ENCODE data around the gene GPR142. TPM values are rescaled to one million over a fixed set of nuclear protein-coding genes. Genes with fewer than 3 reads are reported as not detected.

The GPR142 gene
- polyA plus RNA-seq, 1 donor (not counting 4 experiments of a cell fraction or from before 2014, with no cell fraction given), result not detected

GRCh38 chr17:74337834-74338500 lies 29.3 kb upstream of the GPR142 start:
- dilution Hi-C loops (cut with MboI; ENCODE audit: extremely low pct_ligation_motif_present, low sequenced_read_pairs), result no loop called here
- Histone ChIP-seq H3K36me3 (ENCODE audit: control insufficient read depth in 2 of 2, extremely low read depth in 1 of 2, insufficient read depth in 2 of 2, low read length in 2 of 2) (no peaks in the 10 kb centered on the region), H3K27ac (ENCODE audit: control insufficient read depth, insufficient read depth, low read length) (no peak overlapping the region), H3K27me3 (ENCODE audit: control insufficient read depth, extremely low read depth, insufficient read depth, low read length) (peaks cover 23% of the 10 kb centered on the region), H3K79me2 (ENCODE audit: control insufficient read depth, insufficient read depth, low read length) (no peaks in the 10 kb centered on the region), H2AFZ (ENCODE audit: control insufficient read depth, low read length) (no peak overlapping the region), H3K9me3 (ENCODE audit: control insufficient read depth, low read depth, low read length) (no peaks in the 10 kb centered on the region), H3K4me3 (ENCODE audit: control insufficient read depth in 2 of 3, extremely low read depth in 1 of 3, insufficient read depth in 2 of 3, low read depth in 1 of 3, low read length in 3 of 3) (no peak overlapping the region), H3K4me2 (ENCODE audit: control insufficient read depth, extremely low read depth, insufficient read depth, low read depth, low read length) (no peak overlapping the region), H3K4me1 (ENCODE audit: control insufficient read depth, extremely low read depth, insufficient read depth, low read length) (no peaks in the 10 kb centered on the region), H3K9ac (ENCODE audit: control insufficient read depth, extremely low read depth, insufficient read depth, low read length) (no peak overlapping the region), H3K9me1 (ENCODE audit: control insufficient read depth, extremely low read depth, insufficient read depth, low read length) (no peaks in the 10 kb centered on the region), H4K20me1 (ENCODE audit: control insufficient read depth, extremely low read depth, insufficient read depth, low read length) (no peaks in the 10 kb centered on the region)
- FAIRE-seq, result no peak
- no peak for DNase-seq (ENCODE audit: low read depth, low spot score)
- TF ChIP-seq EZH2 (IDR thresholded peaks at IDR 0.05; ENCODE audit: low read length), result no peak
- TF ChIP-seq CTCF (optimal IDR thresholded peaks at IDR 0.05 in 1 of 3, IDR thresholded peaks at IDR 0.05 in 1 of 3, conservative IDR thresholded peaks at IDR 0.05 in 1 of 3; ENCODE audit: extremely low read depth in 1 of 3, insufficient read depth in 2 of 3, low read length in 3 of 3), result no peak

- Histone ChIP-seq H3K4me1 (ENCODE audit: control insufficient read depth, extremely low read depth, insufficient read depth, low read length) (no peaks in the 10 kb centered on the region), H3K9me1 (ENCODE audit: control insufficient read depth, extremely low read depth, insufficient read depth, low read length) (no peaks in the 10 kb centered on the region), H3K9ac (ENCODE audit: control insufficient read depth, extremely low read depth, insufficient read depth, low read length) (no peak overlapping the region), H3K79me2 (ENCODE audit: control insufficient read depth, insufficient read depth, low read length) (no peaks in the 10 kb centered on the region), H3K27me3 (ENCODE audit: control insufficient read depth, extremely low read depth, insufficient read depth, low read length) (peaks cover 20% of the 10 kb centered on the region), H3K36me3 (ENCODE audit: control insufficient read depth in 2 of 2, extremely low read depth in 1 of 2, insufficient read depth in 2 of 2, low read length in 2 of 2) (no peaks in the 10 kb centered on the region), H3K4me2 (ENCODE audit: control insufficient read depth, extremely low read depth, insufficient read depth, low read depth, low read length) (no peak overlapping the region), H3K9me3 (ENCODE audit: control insufficient read depth, low read depth, low read length) (no peaks in the 10 kb centered on the region), H2AFZ (ENCODE audit: control insufficient read depth, low read length) (no peak overlapping the region), H4K20me1 (ENCODE audit: control insufficient read depth, extremely low read depth, insufficient read depth, low read length) (no peaks in the 10 kb centered on the region), H3K4me3 (ENCODE audit: control insufficient read depth in 2 of 3, extremely low read depth in 1 of 3, insufficient read depth in 2 of 3, low read depth in 1 of 3, low read length in 3 of 3) (no peak overlapping the region), H3K27ac (ENCODE audit: control insufficient read depth, insufficient read depth, low read length) (no peak overlapping the region)
- FAIRE-seq (no peak), DNase-seq (ENCODE audit: low read depth, low spot score) (no peak)
- dilution Hi-C loops (cut with MboI; ENCODE audit: extremely low pct_ligation_motif_present, low sequenced_read_pairs), result no loop called here
- TF ChIP-seq EZH2 (IDR thresholded peaks at IDR 0.05; ENCODE audit: low read length), result no peak
These were observed 27.6 kb upstream of the GPR142 start for GRCh38 chr17:74339537-74340195.

Measured in keratinocyte (primary cell).